Prostate gland (tissue), 2 donors: Measurements from ENCODE around the gene CHST6. TPM values are rescaled to one million over a fixed set of nuclear protein-coding genes. Genes with fewer than 3 reads are reported as not detected.

Source experiments
- DNase-seq: peaks from one replicate; pipeline ENCODE4 v3.0.0-alpha.2; 2019; ENCODE audit warnings: low spot score
- H3K27ac ChIP-seq, 2 donors: fragments of 200-600 bp; sonication (generic); 2 replicates each; pipeline ENCODE4 v1.5.1; 2017 to 2019
- H3K27me3 ChIP-seq: fragments of 200-600 bp; sonication (generic); replicated peaks from 2 replicates; pipeline ENCODE4 v1.5.1; 2019; ENCODE audit not compliant: insufficient read depth
- H3K36me3 ChIP-seq, 2 donors: fragments of 200-600 bp; sonication (generic); 1 replicate in 1 of 2; 2 replicates in 1 of 2; pipeline versions ENCODE4 v1.5.1 to v1.8.1; 2017 to 2019
- H3K4me1 ChIP-seq: fragments of 200-600 bp; sonication (generic); replicated peaks from 2 replicates; pipeline ENCODE4 v1.5.1; 2019
- H3K4me3 ChIP-seq, 2 donors: fragments of 200-600 bp; sonication (generic); 2 replicates each; pipeline ENCODE4 v1.5.1; 2017 to 2019
- H3K9me3 ChIP-seq: fragments of 200-600 bp; sonication (generic); 2 replicates; pipeline ENCODE4 v1.5.1; 2017
- CTCF ChIP-seq, 4 experiments: fragments of 200-600 bp in 2 of 4; fragments of 450-650 bp in 2 of 4; sonication (generic) in 2 of 4; IDR thresholded peaks; 1 replicate in 3 of 4; 2 replicates in 1 of 4; pipeline ENCODE4 v1.5.1; 2016 to 2019; ENCODE audit warnings: antibody characterized with exemption in 4 of 4, mild to moderate bottlenecking in 2 of 4, moderate library complexity in 2 of 4
- POLR2A ChIP-seq: fragments of 450-650 bp; IDR thresholded peaks from one replicate; pipeline ENCODE4 v1.6.1; 2016; ENCODE audit warnings: antibody characterized with exemption, mild to moderate bottlenecking
- POLR2AphosphoS5 ChIP-seq: sonication (generic); formaldehyde crosslinking; IDR thresholded peaks from one replicate; pipeline ENCODE4 v1.6.1; 2017; ENCODE audit warnings: antibody characterized with exemption
- WGBS: methylation state at CpG from one replicate; pipeline ENCODE4 v1.1.5; 2018; 5-methylcytosine and 5-hydroxymethylcytosine counted together
- intact Hi-C: fragments of 100-400 bp; cut with DNase I; formaldehyde crosslinking; loops from one replicate; pipeline ENCODE4 v1.14.2; 2022
- total RNA-seq, 2 donors: library from RNA; depleted of rRNA; stranded (reverse); fragments of >200 nt; gene quantifications; one replicate each; pipeline ENCODE4 v1.1.0, GENCODE V29; 2016

The CHST6 gene
- total RNA-seq, 2 donors from 2014 or later: 0.23 to 9.5 TPM

GRCh38 chr16:75491876-75492275 lies 3.4 kb downstream of the CHST6 start:
- 93% methylated on average over 1 of the region's 1 CpG for WGBS
- no peak for DNase-seq
- H3K27me3 ChIP-seq: no peaks in the 10 kb centered on the region
- peaks cover 5% of the 10 kb centered on the region for H3K4me1 ChIP-seq
- H3K9me3 ChIP-seq: no peaks in the 10 kb centered on the region
- intact Hi-C loops: no loop called here
- no peaks in the 10 kb centered on the region for H3K36me3 ChIP-seq
- no peak overlapping the region for H3K27ac ChIP-seq
- TF ChIP-seq CTCF (IDR thresholded peaks at IDR 0.05): no peak
- no peak for TF ChIP-seq POLR2AphosphoS5
- TF ChIP-seq POLR2A: no peak
- no peak overlapping the region for H3K4me3 ChIP-seq

- no peak overlapping the region for H3K4me3 ChIP-seq
- no peaks in the 10 kb centered on the region for H3K36me3 ChIP-seq
- 91% methylated on average over 2 of the region's 2 CpGs for WGBS
- intact Hi-C loops: no loop called here
- no peak for DNase-seq
- no peaks in the 10 kb centered on the region for H3K4me1 ChIP-seq
- H3K27ac ChIP-seq: no peak overlapping the region
- no peaks in the 10 kb centered on the region for H3K9me3 ChIP-seq
- TF ChIP-seq POLR2AphosphoS5 (no peak), CTCF (IDR thresholded peaks at IDR 0.05) (no peak), POLR2A (no peak)
- H3K27me3 ChIP-seq: no peaks in the 10 kb centered on the region
These were observed 6.9 kb downstream of the CHST6 start for GRCh38 chr16:75488322-75488721.

GRCh38 chr16:75486676-75487313 lies 8.4 kb downstream of the CHST6 start:
- intact Hi-C loops: no loop called here
- Histone ChIP-seq H3K4me3 (no peak overlapping the region), H3K36me3 (no peaks in the 10 kb centered on the region), H3K27ac (no peak overlapping the region), H3K9me3 (no peaks in the 10 kb centered on the region), H3K4me1 (no peaks in the 10 kb centered on the region), H3K27me3 (no peaks in the 10 kb centered on the region)
- WGBS: 77% methylated on average over 2 of the region's 2 CpGs
- TF ChIP-seq POLR2A: no peak
- TF ChIP-seq CTCF (IDR thresholded peaks at IDR 0.05): no peak
- TF ChIP-seq POLR2AphosphoS5: no peak
- no peak for DNase-seq

- H3K4me3 ChIP-seq: no peak overlapping the region
- no peaks in the 10 kb centered on the region for H3K4me1 ChIP-seq
- H3K27me3 ChIP-seq: no peaks in the 10 kb centered on the region
- no peak overlapping the region for H3K27ac ChIP-seq
- H3K36me3 ChIP-seq: no peaks in the 10 kb centered on the region
- intact Hi-C loops: no loop called here
- 40% methylated on average over 9 of the region's 9 CpGs for WGBS
- no peaks in the 10 kb centered on the region for H3K9me3 ChIP-seq
- DNase-seq: peak; percentile 77
- TF ChIP-seq CTCF (IDR thresholded peaks at IDR 0.05) (peak in 1 of 4 experiments; percentile 6), POLR2A (peak; percentile 22), POLR2AphosphoS5 (peak; percentile 87)
These were observed 9.1 kb downstream of the CHST6 start for GRCh38 chr16:75486014-75486675.
